Measurements from ENCODE around the gene NT5C3A.

Gene NT5C3A

DNA sequence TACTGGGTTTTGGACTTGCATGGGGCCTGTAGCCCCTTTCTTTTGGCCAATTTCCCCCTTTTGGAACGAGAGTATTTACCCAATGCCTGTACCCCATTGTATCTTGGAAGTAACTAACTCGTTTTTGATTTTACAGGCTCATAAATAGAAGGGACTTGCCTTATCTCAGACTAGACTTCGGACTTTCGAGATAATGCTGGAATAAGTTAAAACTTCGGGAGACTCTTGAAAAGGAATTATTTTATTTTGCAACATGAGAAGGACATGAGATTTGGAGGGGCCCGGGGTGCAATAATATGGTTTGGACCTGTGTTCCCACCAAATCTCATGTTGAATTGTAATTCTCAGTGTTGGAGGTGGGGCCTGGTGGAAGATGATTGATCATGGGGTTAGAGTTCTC lies 8.3 kb upstream of the NT5C3A start:
- Histone ChIP-seq H3K27ac (ENCODE audit: extremely low read depth, low read depth, low read length) (no peak overlapping the region), H3K4me1 (ENCODE audit: control insufficient read depth, insufficient read depth, low read length) (no peaks in the 10 kb centered on the region), H3K36me3 (ENCODE audit: control insufficient read depth in 2 of 2, insufficient read depth in 1 of 2, low read length in 2 of 2) (no peaks in the 10 kb centered on the region), H3K4me3 (ENCODE audit: low read depth, low read length) (no peak overlapping the region), H3K9me3 (ENCODE audit: control insufficient read depth, insufficient read depth, low read depth, low read length) (no peaks in the 10 kb centered on the region)
- TF ChIP-seq ZNF24 (tag by site-specific recombination; IDR thresholded peaks at IDR 0.05) (no peak), KLF8 (tag by site-specific recombination; IDR thresholded peaks at IDR 0.05) (no peak), ZNF223 (tag by site-specific recombination; IDR thresholded peaks at IDR 0.05) (no peak), MEIS1 (CRISPR knock-in tag; IDR thresholded peaks at IDR 0.05; ENCODE audit: borderline replicate concordance) (no peak), EGR2 (tag by site-specific recombination; IDR thresholded peaks at IDR 0.05; ENCODE audit: low read depth) (no peak), ZNF610 (tag by site-specific recombination; IDR thresholded peaks at IDR 0.05; ENCODE audit: borderline replicate concordance) (no peak)
- ChIA-PET CTCF (interaction anchor here (0.5 kb wide), 1 partner anchor 130 kb away, joined by 3 read pairs; no protein-coding TSS in a partner anchor), POLR2A (no interaction called here)

- H3K4me3 ChIP-seq (ENCODE audit: low read depth, low read length): no peak overlapping the region
- POLR2A ChIA-PET: no interaction called here
- no peaks in the 10 kb centered on the region for H3K36me3 ChIP-seq (ENCODE audit: control insufficient read depth in 2 of 2, insufficient read depth in 1 of 2, low read length in 2 of 2)
- no peaks in the 10 kb centered on the region for H3K9me3 ChIP-seq (ENCODE audit: control insufficient read depth, insufficient read depth, low read depth, low read length)
- no peak overlapping the region for H3K27ac ChIP-seq (ENCODE audit: extremely low read depth, low read depth, low read length)
- TF ChIP-seq ZNF24 (tag by site-specific recombination; IDR thresholded peaks at IDR 0.05) (no peak), ZNF223 (tag by site-specific recombination; IDR thresholded peaks at IDR 0.05) (no peak), PBX3 (CRISPR knock-in tag; IDR thresholded peaks at IDR 0.05) (no peak), ZNF146 (tag by site-specific recombination; IDR thresholded peaks at IDR 0.05) (no peak), ZNF174 (tag by site-specific recombination; IDR thresholded peaks at IDR 0.05) (no peak), SETDB1 (IDR thresholded peaks at IDR 0.05; ENCODE audit: insufficient read length, low read length) (peak; percentile 90), ZNF626 (tag by site-specific recombination; IDR thresholded peaks at IDR 0.05) (0 out of 2 replicates have a peak, but pooled peaks have one; percentile 14), REPIN1 (tag by site-specific recombination; IDR thresholded peaks at IDR 0.05; ENCODE audit: low read depth) (no peak), GFI1B (tag by site-specific recombination; IDR thresholded peaks at IDR 0.05) (no peak), IKZF3 (tag by site-specific recombination; IDR thresholded peaks at IDR 0.05) (no peak), ZNF114 (tag by site-specific recombination; IDR thresholded peaks at IDR 0.05) (no peak), ZNF777 (tag by site-specific recombination; IDR thresholded peaks at IDR 0.05; ENCODE audit: borderline replicate concordance) (no peak)
- TF ChIP-seq, protein P1, sequence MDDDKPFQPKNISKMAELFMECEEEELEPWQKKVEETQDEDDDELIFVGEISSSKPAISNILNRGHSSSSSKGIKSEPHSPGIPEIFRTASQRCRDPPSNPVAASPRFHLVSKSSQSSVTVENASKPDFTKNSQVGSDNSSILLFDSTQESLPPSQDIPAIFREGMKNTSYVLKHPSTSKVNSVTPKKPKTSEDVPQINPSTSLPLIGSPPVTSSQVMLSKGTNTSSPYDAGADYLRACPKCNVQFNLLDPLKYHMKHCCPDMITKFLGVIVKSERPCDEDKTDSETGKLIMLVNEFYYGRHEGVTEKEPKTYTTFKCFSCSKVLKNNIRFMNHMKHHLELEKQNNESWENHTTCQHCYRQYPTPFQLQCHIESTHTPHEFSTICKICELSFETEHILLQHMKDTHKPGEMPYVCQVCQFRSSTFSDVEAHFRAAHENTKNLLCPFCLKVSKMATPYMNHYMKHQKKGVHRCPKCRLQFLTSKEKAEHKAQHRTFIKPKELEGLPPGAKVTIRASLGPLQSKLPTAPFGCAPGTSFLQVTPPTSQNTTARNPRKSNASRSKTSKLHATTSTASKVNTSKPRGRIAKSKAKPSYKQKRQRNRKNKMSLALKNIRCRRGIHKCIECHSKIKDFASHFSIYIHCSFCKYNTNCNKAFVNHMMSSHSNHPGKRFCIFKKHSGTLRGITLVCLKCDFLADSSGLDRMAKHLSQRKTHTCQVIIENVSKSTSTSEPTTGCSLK (tag by site-specific recombination; IDR thresholded peaks at IDR 0.05): no peak
- H3K4me1 ChIP-seq (ENCODE audit: control insufficient read depth, insufficient read depth, low read length): no peaks in the 10 kb centered on the region
- CTCF ChIA-PET: interaction anchor here (0.5 kb wide), 1 partner anchor 130 kb away, joined by 3 read pairs; no protein-coding TSS in a partner anchor
Measured at GRCh38 chr7:33070277-33070676, 7.7 kb upstream of the NT5C3A start.

DNA sequence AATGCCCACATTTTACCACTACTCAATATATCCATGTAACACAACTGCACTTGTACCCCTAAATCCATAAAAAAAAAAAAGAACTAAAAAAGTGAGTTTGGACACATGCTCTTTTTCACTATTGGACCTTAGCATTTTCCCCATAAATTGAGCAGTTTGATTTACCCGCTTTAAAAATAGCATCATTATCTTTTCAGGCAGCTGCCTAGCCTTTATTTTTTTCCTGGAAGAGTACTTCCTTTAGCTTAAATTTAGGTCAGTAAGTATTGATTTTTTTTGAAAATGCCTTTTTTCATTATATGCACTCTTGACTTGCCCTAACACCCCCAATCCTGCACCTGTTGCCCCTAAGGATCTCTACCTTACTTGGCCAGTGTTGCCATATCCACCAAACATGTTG lies 5.3 kb upstream of the NT5C3A start:
- ChIA-PET CTCF (no interaction called here), POLR2A (no interaction called here)
- Histone ChIP-seq H3K36me3 (ENCODE audit: control insufficient read depth in 2 of 2, insufficient read depth in 1 of 2, low read length in 2 of 2) (no peaks in the 10 kb centered on the region), H3K4me3 (ENCODE audit: low read depth, low read length) (no peak overlapping the region), H3K9me3 (ENCODE audit: control insufficient read depth, insufficient read depth, low read depth, low read length) (no peaks in the 10 kb centered on the region), H3K27ac (ENCODE audit: extremely low read depth, low read depth, low read length) (no peak overlapping the region), H3K4me1 (ENCODE audit: control insufficient read depth, insufficient read depth, low read length) (no peaks in the 10 kb centered on the region)
- TF ChIP-seq ZBTB21 (tag by site-specific recombination; IDR thresholded peaks at IDR 0.05): no peak
- TF ChIP-seq ZNF223 (tag by site-specific recombination; IDR thresholded peaks at IDR 0.05): no peak
- no peak for TF ChIP-seq ZNF311 (tag by site-specific recombination; IDR thresholded peaks at IDR 0.05; ENCODE audit: borderline replicate concordance)
- TF ChIP-seq ZNF785 (tag by site-specific recombination; IDR thresholded peaks at IDR 0.05): no peak
- TF ChIP-seq ZFHX2 (tag by site-specific recombination; conservative IDR thresholded peaks at IDR 0.05): no peak
- TF ChIP-seq GLIS2 (tag by site-specific recombination; IDR thresholded peaks at IDR 0.05): no peak
- TF ChIP-seq ZNF391 (tag by site-specific recombination; IDR thresholded peaks at IDR 0.05; ENCODE audit: borderline replicate concordance, low read depth): no peak
- TF ChIP-seq SP3 (tag by site-specific recombination; IDR thresholded peaks at IDR 0.05): no peak
- TF ChIP-seq GLIS1 (tag by site-specific recombination; IDR thresholded peaks at IDR 0.05): no peak
- TF ChIP-seq ZNF19 (tag by site-specific recombination; IDR thresholded peaks at IDR 0.05; ENCODE audit: low read depth): no peak
- TF ChIP-seq ZNF626 (tag by site-specific recombination; IDR thresholded peaks at IDR 0.05): no peak

Measured in HEK293 (cell line).